Measurements from ENCODE around the gene FGF4.

DNA sequence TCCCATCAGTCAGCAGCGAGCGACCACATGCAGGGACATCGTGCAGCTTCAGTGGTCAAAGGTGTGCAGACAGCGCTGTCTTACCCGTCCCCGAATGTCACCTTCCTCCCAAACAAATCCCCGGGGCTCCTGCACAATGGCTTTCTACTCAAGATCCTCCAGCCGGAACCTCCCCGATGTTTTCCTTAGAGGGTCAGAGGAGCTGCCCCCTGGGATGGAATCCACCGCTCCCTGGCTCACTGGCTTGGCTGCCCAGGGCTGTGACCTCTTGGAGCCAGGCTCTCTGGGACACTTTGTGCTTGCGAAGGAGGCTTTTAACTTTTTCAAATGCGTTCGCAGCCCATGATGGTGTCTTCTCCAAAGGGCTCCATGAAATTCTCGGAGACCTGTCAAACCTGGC is 54.0 kb downstream of the FGF4 start:
- TF ChIP-seq, protein P1, sequence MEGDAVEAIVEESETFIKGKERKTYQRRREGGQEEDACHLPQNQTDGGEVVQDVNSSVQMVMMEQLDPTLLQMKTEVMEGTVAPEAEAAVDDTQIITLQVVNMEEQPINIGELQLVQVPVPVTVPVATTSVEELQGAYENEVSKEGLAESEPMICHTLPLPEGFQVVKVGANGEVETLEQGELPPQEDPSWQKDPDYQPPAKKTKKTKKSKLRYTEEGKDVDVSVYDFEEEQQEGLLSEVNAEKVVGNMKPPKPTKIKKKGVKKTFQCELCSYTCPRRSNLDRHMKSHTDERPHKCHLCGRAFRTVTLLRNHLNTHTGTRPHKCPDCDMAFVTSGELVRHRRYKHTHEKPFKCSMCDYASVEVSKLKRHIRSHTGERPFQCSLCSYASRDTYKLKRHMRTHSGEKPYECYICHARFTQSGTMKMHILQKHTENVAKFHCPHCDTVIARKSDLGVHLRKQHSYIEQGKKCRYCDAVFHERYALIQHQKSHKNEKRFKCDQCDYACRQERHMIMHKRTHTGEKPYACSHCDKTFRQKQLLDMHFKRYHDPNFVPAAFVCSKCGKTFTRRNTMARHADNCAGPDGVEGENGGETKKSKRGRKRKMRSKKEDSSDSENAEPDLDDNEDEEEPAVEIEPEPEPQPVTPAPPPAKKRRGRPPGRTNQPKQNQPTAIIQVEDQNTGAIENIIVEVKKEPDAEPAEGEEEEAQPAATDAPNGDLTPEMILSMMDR (IDR thresholded peaks at IDR 0.05): no peak
- TF ChIP-seq POLR2A (IDR thresholded peaks at IDR 0.05) (no peak), POLR2AphosphoS5 (IDR thresholded peaks at IDR 0.05) (no peak)
